Thyroid gland (tissue), 4 donors: ENCODE results near the gene GALNTL6. TPM values are rescaled to one million over a fixed set of nuclear protein-coding genes. Genes with fewer than 3 reads are reported as not detected.

ENCODE experiments used
- DNase-seq, 2 donors: peaks; one replicate each; pipeline ENCODE4 v3.0.0-alpha.2; 2019
- H3K27ac ChIP-seq, 3 donors: fragments of 200-600 bp; sonication (generic); 1 replicate in 2 of 3; 2 replicates in 1 of 3; pipeline ENCODE4 v1.5.1; 2016 to 2019; ENCODE audit warnings: mild to moderate bottlenecking in 1 of 3, moderate library complexity in 1 of 3
- H3K27me3 ChIP-seq: fragments of 200-600 bp; sonication (generic); one replicate; pipeline ENCODE4 v1.5.1; 2019
- H3K36me3 ChIP-seq, 2 donors: fragments of 200-600 bp; sonication (generic); one replicate each; pipeline ENCODE4 v1.5.1; 2016 to 2019
- H3K4me1 ChIP-seq, 2 donors: fragments of 200-600 bp; sonication (generic); one replicate each; pipeline ENCODE4 v1.5.1; 2017 to 2019
- H3K4me3 ChIP-seq, 3 donors: fragments of 200-600 bp; sonication (generic); replicated peaks in 1 of 3; 1 replicate in 2 of 3; 2 replicates in 1 of 3; pipeline ENCODE4 v1.5.1; 2016; ENCODE audit warnings: mild to moderate bottlenecking in 1 of 3
- H3K9me3 ChIP-seq: fragments of 200-600 bp; sonication (generic); one replicate; pipeline ENCODE4 v1.5.1; 2017
- CTCF ChIP-seq, 6 experiments: fragments of 200-600 bp in 3 of 6; fragments of 450-650 bp in 3 of 6; sonication (generic) in 3 of 6; IDR thresholded peaks; one replicate each; pipeline ENCODE4 v1.5.1; 2016 to 2019; ENCODE audit warnings: antibody characterized with exemption in 6 of 6, mild to moderate bottlenecking in 2 of 6, inconsistent platforms in 1 of 6, moderate library complexity in 1 of 6
- POLR2A ChIP-seq, 2 donors: fragments of 450-650 bp; IDR thresholded peaks; one replicate each; pipeline ENCODE4 v1.6.1; 2017; ENCODE audit warnings: antibody characterized with exemption in 2 of 2, mild to moderate bottlenecking in 2 of 2, moderate library complexity in 1 of 2
- WGBS, 2 donors: methylation state at CpG; one replicate each; pipeline ENCODE4 v1.1.5; 2017; 5-methylcytosine and 5-hydroxymethylcytosine counted together
- intact Hi-C: fragments of 100-400 bp; cut with DNase I; formaldehyde crosslinking; loops from one replicate; pipeline ENCODE4 v1.15.1; 2023
- total RNA-seq, 4 donors: library from RNA; depleted of rRNA; stranded (reverse); fragments of >200 nt; gene quantifications; one replicate each; pipeline ENCODE4 v1.2.3, GENCODE V29; 2016

Gene GALNTL6
- total RNA-seq, 4 donors from 2014 or later, result not detected

DNA sequence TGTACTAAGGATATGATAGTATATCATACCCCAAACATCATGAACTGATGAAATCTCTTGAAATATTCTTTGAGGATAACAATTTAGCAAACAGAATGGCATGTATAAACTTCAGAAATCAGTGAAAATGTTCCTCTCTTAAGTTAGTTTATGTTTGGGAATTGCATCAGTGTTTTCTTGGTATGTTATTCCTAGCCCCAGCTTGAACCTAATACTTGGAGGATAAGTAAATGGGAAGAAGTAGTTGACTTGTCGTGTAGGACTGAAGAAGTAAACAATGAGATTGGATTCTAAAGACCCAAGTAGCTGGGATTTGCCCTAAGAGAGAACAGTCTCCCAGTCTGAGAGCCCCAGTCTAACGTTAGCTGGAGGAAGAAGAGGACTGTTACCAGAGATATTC, 355.7 kb downstream of the GALNTL6 start:
- DNase-seq, result no peak
- H3K4me3 ChIP-seq, result no peak overlapping the region
- no peak for TF ChIP-seq POLR2A (IDR thresholded peaks at IDR 0.05)
- TF ChIP-seq CTCF (IDR thresholded peaks at IDR 0.05), result no peak
- no peaks in the 10 kb centered on the region for H3K27me3 ChIP-seq
- no peaks in the 10 kb centered on the region for H3K36me3 ChIP-seq
- H3K9me3 ChIP-seq, result no peaks in the 10 kb centered on the region
- no peaks in the 10 kb centered on the region for H3K4me1 ChIP-seq
- WGBS, 2 donors, result 37 to 56% methylated on average over 2 of the region's 2 CpGs
- intact Hi-C loops, result no loop called here
- no peak overlapping the region for H3K27ac ChIP-seq

DNA sequence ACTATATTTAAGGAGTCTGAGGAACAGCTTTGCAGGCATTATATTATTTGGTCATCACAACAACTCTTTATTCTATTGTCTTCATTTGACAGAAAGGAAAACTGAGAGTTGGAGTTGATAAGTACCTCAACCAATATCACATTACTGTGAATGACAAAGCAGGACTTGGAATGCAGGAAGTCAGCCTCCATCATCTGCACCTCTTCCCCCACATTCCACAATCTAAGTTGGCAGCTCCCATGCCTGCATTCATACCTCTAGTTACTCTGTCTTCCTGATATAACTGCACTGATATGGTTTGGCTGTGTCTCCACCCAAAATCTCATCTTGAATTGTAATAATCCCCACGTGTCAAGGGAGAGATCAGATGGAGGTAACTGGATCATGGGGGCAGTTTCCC, 356.7 kb downstream of the GALNTL6 start:
- DNase-seq, result no peak
- H3K4me1 ChIP-seq, result no peaks in the 10 kb centered on the region
- H3K4me3 ChIP-seq, result no peak overlapping the region
- no peaks in the 10 kb centered on the region for H3K27me3 ChIP-seq
- H3K36me3 ChIP-seq, result no peaks in the 10 kb centered on the region
- 77 to 80% methylated on average over 1 of the region's 1 CpG for WGBS, 2 donors
- intact Hi-C loops, result no loop called here
- H3K9me3 ChIP-seq, result no peaks in the 10 kb centered on the region
- no peak for TF ChIP-seq POLR2A (IDR thresholded peaks at IDR 0.05)
- TF ChIP-seq CTCF (IDR thresholded peaks at IDR 0.05), result no peak
- no peak overlapping the region for H3K27ac ChIP-seq

DNA sequence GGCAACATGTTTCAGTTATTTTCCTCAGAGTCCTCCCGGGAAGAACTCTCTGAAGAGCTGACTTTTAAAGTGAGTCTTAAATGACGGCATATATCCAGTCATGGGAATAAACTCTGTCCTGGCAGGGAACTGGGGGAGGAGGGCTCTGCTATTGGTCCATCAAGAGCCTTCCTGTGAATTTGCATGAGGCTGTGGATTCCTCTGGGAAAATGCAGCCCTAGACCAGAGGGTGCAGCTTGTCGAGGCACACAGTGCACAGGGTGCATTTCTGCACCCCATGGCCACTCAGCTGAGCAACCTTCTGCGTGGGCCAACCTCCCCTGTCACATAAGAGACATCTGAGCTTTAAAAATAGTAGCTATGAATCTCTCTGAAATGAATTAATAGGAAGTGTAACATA, 360.0 kb downstream of the GALNTL6 start:
- Histone ChIP-seq H3K9me3 (no peaks in the 10 kb centered on the region), H3K4me1 (no peaks in the 10 kb centered on the region), H3K27ac (no peak overlapping the region), H3K27me3 (no peaks in the 10 kb centered on the region), H3K36me3 (no peaks in the 10 kb centered on the region), H3K4me3 (no peak overlapping the region)
- DNase-seq, result no peak
- TF ChIP-seq CTCF (IDR thresholded peaks at IDR 0.05) (no peak), POLR2A (IDR thresholded peaks at IDR 0.05) (no peak)
- 60 to 62% methylated on average over 4 of the region's 4 CpGs for WGBS, 2 donors
- intact Hi-C loops, result no loop called here

GRCh38 chr4:172177382-172177781, 364.2 kb downstream of the GALNTL6 start:
- TF ChIP-seq CTCF (IDR thresholded peaks at IDR 0.05) (no peak), POLR2A (IDR thresholded peaks at IDR 0.05) (no peak)
- H3K27me3 ChIP-seq, result no peaks in the 10 kb centered on the region
- H3K27ac ChIP-seq, result no peak overlapping the region
- no peak overlapping the region for H3K4me3 ChIP-seq
- DNase-seq, result no peak
- intact Hi-C loops, result no loop called here
- no peaks in the 10 kb centered on the region for H3K36me3 ChIP-seq
- H3K4me1 ChIP-seq, result no peaks in the 10 kb centered on the region
- no peaks in the 10 kb centered on the region for H3K9me3 ChIP-seq

- 73 to 80% methylated on average over 6 of the region's 6 CpGs for WGBS, 2 donors
- Histone ChIP-seq H3K4me1 (no peaks in the 10 kb centered on the region), H3K4me3 (no peak overlapping the region), H3K9me3 (no peaks in the 10 kb centered on the region), H3K36me3 (no peaks in the 10 kb centered on the region), H3K27me3 (no peaks in the 10 kb centered on the region), H3K27ac (no peak overlapping the region)
- DNase-seq, result no peak
- TF ChIP-seq CTCF (IDR thresholded peaks at IDR 0.05) (no peak), POLR2A (IDR thresholded peaks at IDR 0.05) (no peak)
- intact Hi-C loops, result no loop called here
These were observed 375.2 kb downstream of the GALNTL6 start for GRCh38 chr4:172188248-172188988.
